WERI-Rb-1 (cell line): ENCODE results near the gene CD48.
"Not testable (repeated sequence)": the region's sequence is repeated elsewhere in the genome, so short reads cannot be mapped to it uniquely, and the experiment has no call there.

Source experiments
- DNase-seq: peaks from one replicate; pipeline ENCODE4 v3.0.0-alpha.2; 2020
- H3K27ac ChIP-seq: fragments of 250-450 bp; sonication (Bioruptor Pico); 2 replicates; pipeline ENCODE4 v1.5.1; 2020; ENCODE audit warnings: mild to moderate bottlenecking, moderate library complexity
- H3K27me3 ChIP-seq: fragments of 250-450 bp; sonication (Bioruptor Pico); 2 replicates; pipeline ENCODE4 v1.5.1; 2021; ENCODE audit warnings: mild to moderate bottlenecking, low read depth, moderate library complexity; ENCODE audit not compliant: insufficient read depth, severe bottlenecking
- H3K36me3 ChIP-seq: fragments of 250-450 bp; sonication (Bioruptor Pico); 2 replicates; pipeline ENCODE4 v1.5.1; 2020; ENCODE audit warnings: mild to moderate bottlenecking, moderate library complexity
- H3K4me3 ChIP-seq: 2 replicates; pipeline ENCODE4 v1.5.1; 2011; ENCODE audit warnings: low read depth, mild to moderate bottlenecking, control low read depth, low read length
- H3K9me3 ChIP-seq: fragments of 250-450 bp; sonication (Bioruptor Pico); 2 replicates; pipeline ENCODE4 v1.5.1; 2021; ENCODE audit warnings: mild to moderate bottlenecking, moderate library complexity; ENCODE audit not compliant: severe bottlenecking
- TF ChIP-seq, protein P1 (sequence below): IDR thresholded peaks from 2 replicates; pipeline ENCODE4 v1.5.1; 2011; ENCODE audit warnings: low read depth, mild to moderate bottlenecking, control low read depth, inconsistent platforms, low read length

Gene CD48

DNA sequence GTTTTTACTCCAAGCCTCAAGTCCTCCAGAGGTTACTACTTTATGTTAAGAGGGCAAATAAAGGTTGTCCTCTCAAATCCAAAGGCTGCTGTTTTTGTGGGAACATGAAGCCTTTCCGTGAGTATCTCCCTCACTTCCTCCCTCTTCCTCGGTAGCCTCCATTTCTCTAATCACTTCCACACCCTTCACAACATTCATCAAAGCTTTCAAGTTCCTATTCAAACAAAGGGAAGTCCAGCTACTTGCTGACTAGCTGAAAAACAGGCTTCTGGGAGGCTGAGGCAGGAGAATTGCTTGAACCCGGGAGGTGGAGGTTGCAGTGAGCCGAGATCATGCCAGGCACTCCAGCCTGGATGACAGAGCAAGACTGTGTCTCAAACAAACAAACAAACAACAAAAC is 6.6 kb upstream of the CD48 start:
- Histone ChIP-seq H3K4me3 (no peak overlapping the region), H3K36me3 (no peaks in the 10 kb centered on the region), H3K27me3 (peaks cover 93% of the 10 kb centered on the region), H3K27ac (no peak overlapping the region), H3K9me3 (peaks cover 7% of the 10 kb centered on the region)
- TF ChIP-seq, protein P1, sequence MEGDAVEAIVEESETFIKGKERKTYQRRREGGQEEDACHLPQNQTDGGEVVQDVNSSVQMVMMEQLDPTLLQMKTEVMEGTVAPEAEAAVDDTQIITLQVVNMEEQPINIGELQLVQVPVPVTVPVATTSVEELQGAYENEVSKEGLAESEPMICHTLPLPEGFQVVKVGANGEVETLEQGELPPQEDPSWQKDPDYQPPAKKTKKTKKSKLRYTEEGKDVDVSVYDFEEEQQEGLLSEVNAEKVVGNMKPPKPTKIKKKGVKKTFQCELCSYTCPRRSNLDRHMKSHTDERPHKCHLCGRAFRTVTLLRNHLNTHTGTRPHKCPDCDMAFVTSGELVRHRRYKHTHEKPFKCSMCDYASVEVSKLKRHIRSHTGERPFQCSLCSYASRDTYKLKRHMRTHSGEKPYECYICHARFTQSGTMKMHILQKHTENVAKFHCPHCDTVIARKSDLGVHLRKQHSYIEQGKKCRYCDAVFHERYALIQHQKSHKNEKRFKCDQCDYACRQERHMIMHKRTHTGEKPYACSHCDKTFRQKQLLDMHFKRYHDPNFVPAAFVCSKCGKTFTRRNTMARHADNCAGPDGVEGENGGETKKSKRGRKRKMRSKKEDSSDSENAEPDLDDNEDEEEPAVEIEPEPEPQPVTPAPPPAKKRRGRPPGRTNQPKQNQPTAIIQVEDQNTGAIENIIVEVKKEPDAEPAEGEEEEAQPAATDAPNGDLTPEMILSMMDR, result no peak
- DNase-seq, result no peak

DNA sequence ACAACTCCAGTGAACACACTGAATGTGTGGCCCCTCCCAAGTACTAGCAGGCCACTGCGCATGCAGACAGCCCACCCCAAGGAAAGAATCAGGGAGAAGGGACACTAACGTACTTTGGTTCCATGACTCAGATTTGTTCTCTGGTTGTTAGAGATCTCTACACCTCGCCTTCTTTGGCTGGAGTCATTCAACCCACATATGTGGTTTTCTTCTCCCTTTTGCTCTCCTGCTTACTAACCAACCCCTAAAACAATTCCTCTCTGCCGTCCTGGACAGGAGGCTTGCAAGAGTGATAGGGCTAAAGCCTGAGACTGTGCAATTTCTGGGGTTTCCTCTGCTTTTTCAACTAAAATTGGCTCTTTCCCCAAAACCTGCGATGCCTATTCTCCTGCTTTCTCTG is 5.7 kb upstream of the CD48 start:
- Histone ChIP-seq H3K9me3 (peaks cover 7% of the 10 kb centered on the region), H3K4me3 (no peak overlapping the region), H3K27me3 (peaks cover 93% of the 10 kb centered on the region), H3K36me3 (no peaks in the 10 kb centered on the region), H3K27ac (no peak overlapping the region)
- TF ChIP-seq, protein P1, result no peak
- no peak for DNase-seq

DNA sequence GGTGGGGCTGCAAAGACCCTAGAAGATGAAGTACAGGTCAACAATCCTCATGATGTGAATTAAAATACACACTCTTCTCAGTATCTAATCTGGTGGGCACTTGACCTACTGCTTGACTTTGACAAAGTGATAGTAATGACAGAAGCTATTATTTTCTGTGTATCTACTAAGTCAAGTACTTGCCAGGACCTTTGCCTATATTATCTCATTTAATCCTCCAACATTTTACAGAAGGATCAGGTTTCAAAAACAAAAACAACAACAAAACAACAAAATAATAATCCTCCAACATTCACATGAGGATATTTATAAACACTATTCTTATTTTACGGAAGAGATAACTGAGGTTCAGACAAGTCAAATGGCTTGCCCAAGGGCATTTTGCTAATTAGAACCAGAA is 4.4 kb upstream of the CD48 start:
- Histone ChIP-seq H3K36me3 (no peaks in the 10 kb centered on the region), H3K27me3 (peaks cover 93% of the 10 kb centered on the region), H3K27ac (no peak overlapping the region), H3K4me3 (no peak overlapping the region), H3K9me3 (no peaks in the 10 kb centered on the region)
- TF ChIP-seq, protein P1, result no peak
- no peak for DNase-seq

- H3K27me3 ChIP-seq, result peaks cover 93% of the 10 kb centered on the region
- not testable (repeated sequence) for H3K4me3 ChIP-seq
These were observed 2.5 kb upstream of the CD48 start for GRCh38 chr1:160714034-160714648.

DNA sequence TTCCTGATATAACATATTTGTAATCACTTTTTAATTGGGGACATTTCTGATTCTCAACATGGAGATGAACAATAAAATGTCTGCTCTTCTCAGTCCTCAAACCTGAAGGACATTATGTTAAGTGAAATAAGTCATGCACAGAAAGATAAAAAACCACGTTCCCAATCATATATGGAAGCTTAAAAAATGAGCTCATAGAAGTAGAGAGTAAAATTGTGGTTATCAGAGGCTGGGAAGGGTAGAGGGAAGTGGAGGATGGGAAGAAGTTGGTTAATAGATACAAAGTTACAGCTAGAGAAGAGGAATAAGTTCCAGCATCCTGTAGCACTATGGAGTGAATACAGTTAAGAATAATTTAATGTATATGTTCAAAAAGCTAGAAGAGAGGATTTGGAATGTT is 1.5 kb upstream of the CD48 start:
- H3K9me3 ChIP-seq, result no peaks in the 10 kb centered on the region
- no peak overlapping the region for H3K4me3 ChIP-seq
- no peak overlapping the region for H3K27ac ChIP-seq
- DNase-seq, result no peak
- H3K36me3 ChIP-seq, result no peaks in the 10 kb centered on the region
- TF ChIP-seq, protein P1, result no peak
- peaks cover 93% of the 10 kb centered on the region for H3K27me3 ChIP-seq

More at GRCh38 chr1:160714034-160714648, 2.5 kb upstream of the CD48 start:
- H3K27ac ChIP-seq, DNase-seq, H3K9me3 ChIP-seq, H3K36me3 ChIP-seq: not testable (repeated sequence)

GRCh38 chr1:160712525-160713080 is 981 bp upstream of the CD48 start:
- H3K36me3 ChIP-seq, H3K27ac ChIP-seq, H3K9me3 ChIP-seq, H3K4me3 ChIP-seq, DNase-seq: not testable (repeated sequence)
- peaks cover 93% of the 10 kb centered on the region for H3K27me3 ChIP-seq

GRCh38 chr1:160711276-160711601 is 383 bp downstream of the CD48 start:
- peaks cover 93% of the 10 kb centered on the region for H3K27me3 ChIP-seq
- H3K4me3 ChIP-seq, result no peak overlapping the region
- TF ChIP-seq, protein P1, result no peak
- no peak for DNase-seq
- no peaks in the 10 kb centered on the region for H3K9me3 ChIP-seq
- no peak overlapping the region for H3K27ac ChIP-seq
- no peaks in the 10 kb centered on the region for H3K36me3 ChIP-seq
